HG03139 (cell line): Measurements from ENCODE around the gene RBMY1B.
A peak's percentile ranks its signal among the peaks of the same experiment; 100 is the strongest.
"Not testable (repeated sequence)": the region's sequence is repeated elsewhere in the genome, so short reads cannot be mapped to it uniquely, and the experiment has no call there.

Experiments
- ATAC-seq: cut with Tn5 transposase; IDR thresholded peaks from one replicate; pipeline ENCODE4 v1.9.1; 2021; ENCODE audit not compliant: unreplicated experiment

Gene RBMY1B

GRCh38 chrY:21511038-21511437 lies at the start of gene RBMY1B:
RBMY1B (plus strand) TSS chrY:21511338; CDS start chrY:21513351, 2,013 bp downstream.
- ATAC-seq: not testable (repeated sequence)

GRCh38 chrY:21462915-21463314 lies 48.2 kb upstream of the RBMY1B start:
- not testable (repeated sequence) for ATAC-seq

GRCh38 chrY:21482967-21483366 lies 28.2 kb upstream of the RBMY1B start:
- ATAC-seq: no peak

- not testable (repeated sequence) for ATAC-seq
Observed at GRCh38 chrY:21534579-21534978, 23.4 kb downstream of the RBMY1B start, which contains the start of gene RBMY1A1. RBMY1A1 (plus strand) TSS chrY:21534879; CDS start chrY:21536892, 2,013 bp downstream.

GRCh38 chrY:21559316-21559984 lies 48.3 kb downstream of the RBMY1B start:
- ATAC-seq: peak; percentile 84
